ENCODE results near the gene PARL.

- TF ChIP-seq STAG1 (CRISPR knock-in tag; IDR thresholded peaks at IDR 0.05) (no peak), ZSCAN5A (CRISPR knock-in tag; IDR thresholded peaks at IDR 0.05; ENCODE audit: borderline replicate concordance) (no peak), POLR2A (IDR thresholded peaks at IDR 0.05; ENCODE audit: insufficient read depth in 1 of 2, low read depth in 2 of 2, low read length in 2 of 2) (no peak), ZNF639 (CRISPR knock-in tag; conservative IDR thresholded peaks at IDR 0.05) (no peak), CTCF (CRISPR knock-in tag; IDR thresholded peaks at IDR 0.05) (no peak), POLR2AphosphoS5 (IDR thresholded peaks at IDR 0.05; ENCODE audit: low read depth, low read length) (no peak), RFXAP (CRISPR knock-in tag; IDR thresholded peaks at IDR 0.05; ENCODE audit: borderline replicate concordance) (no peak), ZNF646 (CRISPR knock-in tag; IDR thresholded peaks at IDR 0.05) (no peak)
Measured at GRCh38 chr3:183790700-183791099, 94.0 kb downstream of the PARL start.

Measured in HepG2 (cell line).